Activated CD4-positive, alpha-beta T cell treated with anti-CD3 and anti-CD28 coated beads for 36 hours (primary cell): Measurements from ENCODE around the gene OASL. TPM values are rescaled to one million over a fixed set of nuclear protein-coding genes. Genes with fewer than 3 reads are reported as not detected.

Source experiments
- ATAC-seq: fragments of 200-7000 bp; cut with Tn5 transposase; one replicate; pipeline ENCODE4 v1.10.0; 2021; ENCODE audit warnings: mild to moderate bottlenecking, moderate library complexity
- CTCF ChIA-PET: fragments of 350-600 bp; sonication (Branson Sonifier 250); formaldehyde crosslinking; loops from one replicate; lab custom pipeline; 2021; ENCODE audit warnings: antibody characterized with exemption; lab: Charles Lee
- POLR2A ChIA-PET: fragments of 350-600 bp; sonication (Branson Sonifier 250); formaldehyde crosslinking; loops from one replicate; lab custom pipeline; 2021; ENCODE audit warnings: antibody characterized with exemption, inconsistent platforms; lab: Charles Lee
- DNase-seq: peaks from one replicate; pipeline ENCODE4 v3.0.0-alpha.2; 2020
- H3K27ac Mint-ChIP-seq: one replicate; pipeline ENCODE4 v1.8.0; 2021; ENCODE audit warnings: mixed read lengths
- H3K27me3 Mint-ChIP-seq: one replicate; pipeline ENCODE4 v1.8.0; 2021; ENCODE audit warnings: mixed read lengths
- H3K36me3 Mint-ChIP-seq: one replicate; pipeline ENCODE4 v1.8.0; 2021; ENCODE audit warnings: low read depth, mixed read lengths
- H3K4me1 Mint-ChIP-seq: one replicate; pipeline ENCODE4 v1.8.0; 2021; ENCODE audit warnings: mixed read lengths
- H3K4me3 Mint-ChIP-seq: one replicate; pipeline ENCODE4 v1.8.0; 2021; ENCODE audit warnings: mild to moderate bottlenecking, moderate library complexity, mixed read lengths
- H3K9me3 Mint-ChIP-seq: one replicate; pipeline ENCODE4 v1.8.0; 2021; ENCODE audit warnings: low read depth, mixed read lengths
- intact Hi-C, 2 experiments: fragments of 100-400 bp; cut with DNase I in 1 of 2; cut with micrococcal nuclease in 1 of 2; formaldehyde crosslinking; loops; one replicate each; pipeline versions ENCODE4 v1.14.2 to v1.15.1; 2022 to 2024; cut with DNase I, micrococcal nuclease
- total RNA-seq, 2 experiments: library from RNA; stranded (reverse); gene quantifications; one replicate each; pipeline ENCODE4 v1.2.3, GENCODE V29; 2021

The OASL gene
- total RNA-seq, 2 experiments from 2014 or later: 13.9 to 19.6 TPM

DNA sequence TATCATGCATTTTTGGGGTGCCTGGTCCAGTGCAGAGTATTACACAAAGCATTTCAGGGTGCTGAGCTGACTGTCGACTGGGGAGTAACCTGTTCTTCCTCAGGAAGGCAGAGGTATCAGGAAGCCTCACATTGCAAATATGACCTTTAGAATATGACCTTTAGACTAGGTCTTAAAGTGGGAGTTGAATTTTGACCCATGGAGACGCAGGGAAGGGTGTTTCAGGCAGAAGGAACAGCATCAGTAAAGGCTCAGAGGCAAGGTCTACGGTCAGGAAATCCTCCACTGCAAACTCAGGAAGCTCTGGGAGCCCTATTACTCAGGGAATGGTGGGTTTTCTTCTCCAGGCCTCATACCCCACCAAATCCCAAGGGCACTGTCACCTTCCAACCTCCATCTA, 49.4 kb downstream of the OASL start:
- DNase-seq: no peak
- H3K36me3 Mint-ChIP-seq: no peaks in the 10 kb centered on the region
- ChIA-PET POLR2A (no interaction called here), CTCF (interaction anchor here (0.9 kb wide), 1 partner anchor 342 kb away, joined by 3 read pairs; no protein-coding TSS in a partner anchor)
- intact Hi-C loops: no loop called here
- no peaks in the 10 kb centered on the region for H3K9me3 Mint-ChIP-seq
- no peak for ATAC-seq
- H3K4me3 Mint-ChIP-seq: no peak overlapping the region
- H3K27me3 Mint-ChIP-seq: peaks cover 4% of the 10 kb centered on the region
- H3K27ac Mint-ChIP-seq: no peak overlapping the region
- no peaks in the 10 kb centered on the region for H3K4me1 Mint-ChIP-seq

DNA sequence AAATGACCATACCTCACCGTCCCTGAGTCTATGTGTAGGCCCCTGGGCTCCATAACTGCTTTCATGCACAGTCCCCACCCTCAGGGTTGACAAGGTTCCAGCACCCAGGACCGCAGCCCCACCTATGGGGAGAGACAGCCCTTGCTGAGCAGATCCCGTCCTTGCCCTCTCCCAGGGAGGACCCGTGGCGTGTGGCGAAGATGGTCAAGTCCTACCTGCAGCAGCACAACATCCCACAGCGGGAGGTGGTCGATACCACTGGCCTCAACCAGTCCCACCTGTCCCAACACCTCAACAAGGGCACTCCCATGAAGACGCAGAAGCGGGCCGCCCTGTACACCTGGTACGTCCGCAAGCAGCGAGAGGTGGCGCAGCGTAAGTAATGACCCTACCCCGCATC, 50.4 kb downstream of the OASL start:
- DNase-seq (no peak), ATAC-seq (no peak)
- Mint-ChIP-seq H3K9me3 (no peaks in the 10 kb centered on the region), H3K36me3 (no peaks in the 10 kb centered on the region), H3K4me3 (no peak overlapping the region), H3K4me1 (no peaks in the 10 kb centered on the region), H3K27me3 (no peaks in the 10 kb centered on the region), H3K27ac (no peak overlapping the region)
- intact Hi-C loops: no loop called here
- ChIA-PET POLR2A (no interaction called here), CTCF (interaction anchor here (0.9 kb wide), 1 partner anchor 341 kb away, joined by 3 read pairs; no protein-coding TSS in a partner anchor)

DNA sequence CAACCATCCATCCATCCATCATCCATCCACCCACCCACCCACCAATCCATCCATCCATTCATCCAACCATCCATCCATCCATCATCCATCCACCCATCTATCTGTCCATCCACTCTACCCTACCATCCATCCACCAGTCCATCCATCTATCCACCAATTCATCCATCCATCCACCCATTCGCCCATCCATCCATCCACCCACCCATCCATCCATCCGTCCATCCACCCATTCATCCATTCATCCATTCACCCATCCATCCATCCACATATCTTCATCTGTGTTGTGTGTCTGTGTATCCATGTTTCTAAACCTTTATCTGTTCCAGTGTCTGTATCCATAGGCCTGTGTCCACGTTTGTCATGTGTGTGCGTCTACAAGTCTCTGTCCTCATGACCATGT, 50.8 kb downstream of the OASL start:
- Mint-ChIP-seq H3K4me1 (no peaks in the 10 kb centered on the region), H3K36me3 (no peaks in the 10 kb centered on the region), H3K4me3 (no peak overlapping the region), H3K27ac (no peak overlapping the region), H3K9me3 (no peaks in the 10 kb centered on the region), H3K27me3 (no peaks in the 10 kb centered on the region)
- intact Hi-C loops: no loop called here
- ATAC-seq: no peak
- no peak for DNase-seq
- ChIA-PET CTCF (no interaction called here), POLR2A (no interaction called here)

DNA sequence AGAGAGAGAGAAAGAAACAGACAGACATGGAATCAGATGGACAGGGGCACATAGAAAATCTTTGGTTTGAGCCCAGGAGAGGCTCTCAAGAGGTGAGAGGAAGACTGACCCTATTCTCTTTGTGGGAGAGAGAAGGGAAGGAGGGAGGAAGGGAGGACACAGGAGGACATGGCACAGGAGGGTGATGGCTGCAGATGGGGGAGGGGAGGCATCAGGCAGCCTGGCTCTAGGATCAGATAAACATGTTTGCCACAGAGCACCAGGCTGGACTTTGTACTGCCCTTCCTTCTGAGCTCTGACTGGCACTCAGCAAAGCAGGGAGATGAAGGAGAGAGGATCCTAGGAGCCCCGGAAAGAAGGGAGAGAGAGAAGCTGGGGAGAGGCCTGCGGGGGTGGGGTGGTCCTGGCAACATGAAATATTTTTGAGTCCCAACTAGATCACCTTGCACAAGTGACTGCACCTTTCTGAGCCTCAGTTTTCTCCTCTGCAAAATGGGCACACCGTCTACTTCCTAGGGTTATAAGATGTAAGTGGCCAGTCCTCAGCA, 54.6 kb downstream of the OASL start:
- Mint-ChIP-seq H3K36me3 (no peaks in the 10 kb centered on the region), H3K27ac (no peak overlapping the region), H3K4me1 (no peaks in the 10 kb centered on the region), H3K27me3 (no peaks in the 10 kb centered on the region), H3K9me3 (no peaks in the 10 kb centered on the region), H3K4me3 (no peak overlapping the region)
- ChIA-PET POLR2A (interaction anchor here (0.6 kb wide), 1 partner anchor 8 kb away, joined by 3 read pairs; no protein-coding TSS in a partner anchor), CTCF (interaction anchor here (0.6 to 1.8 kb wide), 4 partner anchors 12 to 338 kb away, joined by 4 to 8 read pairs (median 5); no protein-coding TSS in a partner anchor)
- no peak for ATAC-seq
- intact Hi-C loops: no loop called here
- DNase-seq: no peak

DNA sequence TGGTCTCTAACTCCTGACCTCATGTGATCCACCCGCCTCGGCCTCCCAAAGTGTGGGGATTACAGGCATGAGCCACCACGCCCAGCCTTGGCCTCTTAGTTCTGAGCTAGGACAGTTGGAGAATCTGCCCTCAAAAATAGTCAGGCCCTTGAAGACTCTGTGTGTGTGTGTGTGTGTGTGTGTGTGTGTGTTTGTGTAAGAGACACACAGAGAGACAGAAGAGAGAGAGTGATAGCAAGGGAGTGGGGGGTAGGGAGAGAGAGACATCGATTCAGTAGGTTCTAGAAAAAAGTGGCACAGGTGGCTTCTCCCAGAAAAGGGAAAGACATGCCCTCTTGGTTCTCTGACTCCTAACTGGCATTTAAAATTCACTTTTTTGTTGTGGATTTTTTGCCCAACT, 55.3 kb downstream of the OASL start:
- ChIA-PET POLR2A (interaction anchor here (0.9 kb wide), 1 partner anchor 14 kb away, joined by 3 read pairs; no protein-coding TSS in a partner anchor), CTCF (interaction anchor here (0.8 to 1.8 kb wide), 3 partner anchors 29 to 337 kb away, joined by 3 to 6 read pairs (median 4); no protein-coding TSS in a partner anchor)
- no peaks in the 10 kb centered on the region for H3K36me3 Mint-ChIP-seq
- no peaks in the 10 kb centered on the region for H3K27me3 Mint-ChIP-seq
- no peaks in the 10 kb centered on the region for H3K9me3 Mint-ChIP-seq
- H3K27ac Mint-ChIP-seq: no peak overlapping the region
- ATAC-seq (no peak), DNase-seq (no peak)
- intact Hi-C loops: no loop called here
- no peaks in the 10 kb centered on the region for H3K4me1 Mint-ChIP-seq
- no peak overlapping the region for H3K4me3 Mint-ChIP-seq

DNA sequence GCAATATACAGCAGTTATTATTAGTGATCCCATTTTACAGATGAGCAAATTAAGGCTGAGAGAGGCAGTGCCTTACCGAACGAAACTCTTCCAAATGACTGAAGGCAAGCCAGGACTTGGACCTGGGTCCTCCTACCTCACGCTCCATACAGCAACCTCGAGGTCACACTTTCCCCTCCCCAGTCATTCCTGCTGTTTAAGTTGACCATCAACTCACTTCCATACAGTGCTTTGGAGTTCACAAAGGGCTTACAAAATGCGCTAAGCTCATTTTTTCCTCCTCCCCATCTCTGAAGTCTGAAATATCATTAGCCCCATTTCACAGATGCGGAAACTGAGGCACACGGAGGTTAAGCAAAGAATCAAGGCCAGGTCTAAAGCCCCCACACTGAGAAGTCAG, 56.4 kb downstream of the OASL start:
- Mint-ChIP-seq H3K4me3 (no peak overlapping the region), H3K36me3 (no peaks in the 10 kb centered on the region), H3K9me3 (no peaks in the 10 kb centered on the region), H3K27ac (no peak overlapping the region), H3K27me3 (no peaks in the 10 kb centered on the region), H3K4me1 (no peaks in the 10 kb centered on the region)
- ChIA-PET POLR2A (interaction anchor here (0.9 kb wide), 1 partner anchor 15 kb away, joined by 3 read pairs; no protein-coding TSS in a partner anchor), CTCF (interaction anchor here (0.7 to 1.3 kb wide), 3 partner anchors 28 to 1955 kb away, joined by 3 read pairs; no protein-coding TSS in a partner anchor)
- intact Hi-C loops: no loop called here
- DNase-seq: no peak
- ATAC-seq: no peak

DNA sequence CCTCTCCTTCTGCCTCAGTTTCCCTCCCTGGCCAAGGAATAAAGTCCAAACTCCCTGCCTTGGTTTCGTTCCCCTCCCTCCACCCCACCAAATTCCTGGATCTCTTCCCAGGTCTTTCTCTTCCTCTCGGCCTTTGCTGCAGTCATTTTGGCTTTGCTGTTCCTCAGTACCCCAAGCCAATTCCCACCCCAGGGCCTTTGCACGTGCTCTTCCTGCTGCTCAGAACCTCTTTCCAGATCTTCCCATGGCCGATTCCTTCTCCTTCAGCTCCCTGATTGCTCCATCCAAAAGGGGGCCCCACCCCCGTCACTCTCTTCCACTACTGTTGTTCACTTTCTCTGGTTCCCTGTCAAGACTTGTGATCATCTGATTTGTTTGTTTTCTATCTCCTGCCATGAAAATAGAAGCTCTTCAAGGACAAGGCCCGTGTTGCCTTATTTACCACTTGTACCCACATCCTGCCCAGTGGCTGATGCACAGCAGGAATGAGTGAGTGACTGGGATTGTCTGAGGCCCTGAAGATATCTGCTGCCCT, 57.6 kb downstream of the OASL start:
- no peak for DNase-seq
- no peak for ATAC-seq
- Mint-ChIP-seq H3K27ac (no peak overlapping the region), H3K27me3 (no peaks in the 10 kb centered on the region), H3K4me3 (no peak overlapping the region), H3K4me1 (no peaks in the 10 kb centered on the region), H3K36me3 (no peaks in the 10 kb centered on the region), H3K9me3 (no peaks in the 10 kb centered on the region)
- ChIA-PET CTCF (interaction anchor here (0.6 to 1.4 kb wide), 5 partner anchors 8 to 105 kb away, joined by 3 to 5 read pairs (median 3); no protein-coding TSS in a partner anchor), POLR2A (no interaction called here)
- intact Hi-C loops: no loop called here

DNA sequence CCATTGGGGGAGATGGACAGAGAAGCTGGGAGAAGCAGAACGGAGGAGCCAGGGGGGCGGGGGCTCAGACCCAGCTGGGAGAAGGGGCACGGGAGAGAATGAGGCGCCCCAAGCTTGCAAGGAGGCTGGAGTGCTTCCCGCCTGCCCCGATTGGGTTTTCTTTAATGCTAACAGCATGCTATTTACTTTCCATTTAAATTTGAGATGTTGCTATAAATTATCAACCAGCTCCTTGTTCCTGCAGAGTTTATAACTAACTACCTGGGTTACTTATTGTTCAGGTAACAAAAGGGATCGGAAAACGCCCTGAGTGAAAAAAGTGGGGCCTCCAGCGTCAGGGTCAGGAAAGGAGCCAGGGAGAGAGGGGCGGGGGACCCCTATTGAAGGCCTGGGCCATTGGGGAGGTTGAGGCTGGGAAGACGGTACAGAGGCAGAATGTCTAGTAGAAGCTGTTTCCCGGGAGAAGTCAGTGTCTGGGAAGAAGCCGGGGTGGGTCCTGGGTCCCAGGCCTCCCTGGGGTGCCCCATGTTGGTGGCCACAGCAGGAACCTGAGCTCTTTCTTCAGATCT, 58.2 kb downstream of the OASL start:
- no peak overlapping the region for H3K4me3 Mint-ChIP-seq
- no peak overlapping the region for H3K27ac Mint-ChIP-seq
- no peaks in the 10 kb centered on the region for H3K27me3 Mint-ChIP-seq
- intact Hi-C loops: no loop called here
- H3K9me3 Mint-ChIP-seq: no peaks in the 10 kb centered on the region
- H3K4me1 Mint-ChIP-seq: no peaks in the 10 kb centered on the region
- no peak for ATAC-seq
- DNase-seq: no peak
- H3K36me3 Mint-ChIP-seq: no peaks in the 10 kb centered on the region
- ChIA-PET CTCF (interaction anchor here (0.6 to 1.4 kb wide), 5 partner anchors 8 to 105 kb away, joined by 3 to 5 read pairs (median 3); no protein-coding TSS in a partner anchor), POLR2A (no interaction called here)

DNA sequence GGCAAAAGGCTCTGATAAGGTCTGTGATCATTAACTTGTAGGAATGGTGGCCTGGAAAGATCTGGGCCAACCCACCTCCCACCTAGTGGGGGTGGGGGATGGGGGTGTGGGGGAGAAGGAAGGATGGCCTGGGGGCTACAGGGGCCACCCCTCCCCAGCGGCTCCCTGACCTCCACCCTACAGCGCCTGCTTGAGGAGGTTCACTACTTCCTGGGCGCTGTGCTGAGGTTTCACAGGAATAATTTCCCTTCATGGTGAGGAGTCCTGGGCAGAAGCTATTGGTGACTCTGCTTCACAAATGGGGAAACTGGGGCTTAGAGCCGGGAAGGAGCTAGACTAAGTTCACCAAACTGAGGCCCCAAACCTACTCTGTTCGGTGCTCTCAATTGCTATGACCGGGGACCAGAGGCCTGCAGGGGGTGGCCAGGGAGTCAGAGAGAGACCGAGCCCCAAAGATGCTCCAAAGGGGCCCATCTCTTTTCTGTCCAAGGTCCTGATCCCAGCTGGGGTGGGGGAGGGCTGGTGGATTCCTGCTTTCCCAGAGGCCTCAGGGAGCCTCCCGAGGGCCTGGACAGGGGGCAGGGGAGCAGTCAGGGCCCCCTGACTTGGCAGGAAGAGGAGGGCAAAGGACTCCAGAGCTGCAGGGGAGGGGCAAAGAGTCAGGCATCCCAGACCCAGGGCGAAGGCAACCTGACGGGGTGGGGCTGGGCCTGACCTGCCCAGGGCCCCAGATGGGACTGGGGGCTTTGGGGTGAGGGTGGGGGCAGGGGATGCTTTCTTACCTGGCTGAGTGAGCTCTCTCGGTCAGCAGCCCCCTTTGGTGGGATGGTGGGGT, 59.0 kb downstream of the OASL start:
- Mint-ChIP-seq H3K27ac (no peak overlapping the region), H3K36me3 (no peaks in the 10 kb centered on the region), H3K27me3 (no peaks in the 10 kb centered on the region), H3K4me1 (no peaks in the 10 kb centered on the region), H3K9me3 (no peaks in the 10 kb centered on the region), H3K4me3 (no peak overlapping the region)
- ATAC-seq (no peak), DNase-seq (no peak)
- ChIA-PET CTCF (interaction anchor here (0.5 to 1.4 kb wide), 2 partner anchors 36 to 331 kb away, joined by 3 to 4 read pairs; no protein-coding TSS in a partner anchor), POLR2A (no interaction called here)
- intact Hi-C loops: no loop called here

DNA sequence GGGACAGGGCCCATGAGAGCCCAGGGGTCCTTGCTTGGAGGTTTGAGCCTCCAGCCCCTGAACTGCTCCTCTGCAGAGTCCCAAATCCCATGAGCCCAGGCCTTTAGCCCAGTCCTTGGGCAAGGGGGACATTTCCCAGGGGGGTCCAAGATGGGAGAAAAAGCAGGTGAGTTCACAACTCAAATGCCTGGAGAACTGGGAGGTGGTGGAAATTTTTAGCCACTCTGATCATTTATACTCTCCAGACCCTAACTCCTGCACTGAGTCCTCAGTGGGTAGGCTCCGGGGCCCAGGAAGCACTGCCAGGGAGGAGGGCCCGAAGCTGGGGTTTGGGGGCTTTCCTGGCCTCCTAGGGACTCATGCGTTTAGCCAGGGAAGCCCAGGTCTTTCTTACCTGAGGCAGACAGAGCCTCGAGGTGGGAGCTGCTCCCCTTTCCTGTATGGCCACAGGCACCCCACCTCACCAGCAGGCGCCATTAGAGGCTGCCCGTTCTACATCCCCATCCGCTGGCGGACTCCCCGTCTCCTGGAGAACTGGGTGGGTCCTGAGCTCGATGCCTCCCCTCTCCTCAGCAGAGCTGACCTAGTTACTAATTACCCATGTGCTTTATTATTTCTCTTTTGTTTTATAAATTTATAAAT, 59.7 kb downstream of the OASL start:
- POLR2A ChIA-PET: no interaction called here
- CTCF ChIA-PET: interaction anchor here (0.5 kb wide), 1 partner anchor 330 kb away, joined by 3 read pairs; no protein-coding TSS in a partner anchor

More for the DNA sequence above, 59.7 kb downstream of the OASL start:
- no peak for DNase-seq
- no peak overlapping the region for H3K27ac Mint-ChIP-seq
- intact Hi-C loops: no loop called here
- H3K27me3 Mint-ChIP-seq: no peaks in the 10 kb centered on the region
- H3K36me3 Mint-ChIP-seq: no peaks in the 10 kb centered on the region
- no peak for ATAC-seq
- H3K4me1 Mint-ChIP-seq: no peaks in the 10 kb centered on the region
- no peaks in the 10 kb centered on the region for H3K9me3 Mint-ChIP-seq
- H3K4me3 Mint-ChIP-seq: no peak overlapping the region
